Epithelial cell of proximal tubule (primary cell): ENCODE data around the gene C9orf85. TPM values are rescaled to one million over a fixed set of nuclear protein-coding genes. Genes with fewer than 3 reads are reported as not detected.

Experiments
- DNase-seq: peaks from one replicate; pipeline ENCODE4 v3.0.0-alpha.2; 2011; ENCODE audit warnings: low read depth
- H3K4me3 ChIP-seq: 2 replicates; pipeline ENCODE4 v1.5.1; 2011; ENCODE audit warnings: low read depth, mild to moderate bottlenecking, low read length
- total RNA-seq: library from RNA; depleted of rRNA; stranded (reverse); fragments of >200 nt; gene quantifications from 2 replicates; pipeline ENCODE4 v1.2.3, GENCODE V29; 2015
- TF ChIP-seq, protein P1 (sequence below): conservative IDR thresholded peaks from 2 replicates; pipeline ENCODE4 v1.5.1; 2012; ENCODE audit warnings: low read depth, mild to moderate bottlenecking, low read length

Gene C9orf85
- total RNA-seq, 1 donor from 2014 or later = 12.9 TPM

DNA sequence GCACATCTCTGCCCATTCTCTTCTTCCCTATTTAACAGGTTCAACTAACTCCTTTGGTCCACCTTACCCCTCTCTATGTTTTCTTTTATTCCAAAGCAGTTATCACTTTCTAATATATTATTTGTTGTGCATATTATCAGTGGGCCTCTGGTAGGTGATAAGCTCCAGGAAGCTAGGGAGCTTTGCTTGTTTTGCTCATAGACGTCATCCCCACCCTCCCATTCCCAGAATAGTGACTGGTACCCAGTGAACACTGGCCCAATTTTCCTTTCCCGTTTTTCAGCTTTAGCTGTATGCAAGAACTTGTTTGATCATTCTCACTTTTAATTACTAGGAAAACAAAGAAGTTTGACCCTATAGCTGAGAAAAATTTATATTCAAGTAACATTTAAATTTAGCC lies 7.4 kb upstream of the C9orf85 start:
- TF ChIP-seq, protein P1, sequence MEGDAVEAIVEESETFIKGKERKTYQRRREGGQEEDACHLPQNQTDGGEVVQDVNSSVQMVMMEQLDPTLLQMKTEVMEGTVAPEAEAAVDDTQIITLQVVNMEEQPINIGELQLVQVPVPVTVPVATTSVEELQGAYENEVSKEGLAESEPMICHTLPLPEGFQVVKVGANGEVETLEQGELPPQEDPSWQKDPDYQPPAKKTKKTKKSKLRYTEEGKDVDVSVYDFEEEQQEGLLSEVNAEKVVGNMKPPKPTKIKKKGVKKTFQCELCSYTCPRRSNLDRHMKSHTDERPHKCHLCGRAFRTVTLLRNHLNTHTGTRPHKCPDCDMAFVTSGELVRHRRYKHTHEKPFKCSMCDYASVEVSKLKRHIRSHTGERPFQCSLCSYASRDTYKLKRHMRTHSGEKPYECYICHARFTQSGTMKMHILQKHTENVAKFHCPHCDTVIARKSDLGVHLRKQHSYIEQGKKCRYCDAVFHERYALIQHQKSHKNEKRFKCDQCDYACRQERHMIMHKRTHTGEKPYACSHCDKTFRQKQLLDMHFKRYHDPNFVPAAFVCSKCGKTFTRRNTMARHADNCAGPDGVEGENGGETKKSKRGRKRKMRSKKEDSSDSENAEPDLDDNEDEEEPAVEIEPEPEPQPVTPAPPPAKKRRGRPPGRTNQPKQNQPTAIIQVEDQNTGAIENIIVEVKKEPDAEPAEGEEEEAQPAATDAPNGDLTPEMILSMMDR = no peak
- DNase-seq = no peak
- no peak overlapping the region for H3K4me3 ChIP-seq

DNA sequence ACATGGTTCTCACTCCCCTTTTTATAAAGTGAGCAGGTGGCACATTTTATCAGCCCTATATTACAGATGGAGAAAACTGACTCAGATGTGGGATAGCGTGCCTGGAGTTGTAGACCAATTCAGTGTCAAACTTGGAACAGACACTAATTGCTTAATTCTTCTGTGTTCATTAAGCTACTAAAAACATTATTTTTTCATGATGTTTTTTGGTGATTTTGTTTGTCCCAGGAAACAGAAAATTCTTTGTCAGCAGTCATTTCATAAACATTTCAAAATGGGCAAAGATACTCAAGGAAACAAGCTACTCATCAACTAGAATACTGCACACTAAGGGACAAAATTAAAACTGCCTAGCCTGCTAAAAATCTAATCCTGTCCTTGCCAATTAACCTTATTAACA lies 2.6 kb upstream of the C9orf85 start:
- TF ChIP-seq, protein P1 = no peak
- DNase-seq = no peak
- H3K4me3 ChIP-seq = peak overlapping the region; percentile 84

DNA sequence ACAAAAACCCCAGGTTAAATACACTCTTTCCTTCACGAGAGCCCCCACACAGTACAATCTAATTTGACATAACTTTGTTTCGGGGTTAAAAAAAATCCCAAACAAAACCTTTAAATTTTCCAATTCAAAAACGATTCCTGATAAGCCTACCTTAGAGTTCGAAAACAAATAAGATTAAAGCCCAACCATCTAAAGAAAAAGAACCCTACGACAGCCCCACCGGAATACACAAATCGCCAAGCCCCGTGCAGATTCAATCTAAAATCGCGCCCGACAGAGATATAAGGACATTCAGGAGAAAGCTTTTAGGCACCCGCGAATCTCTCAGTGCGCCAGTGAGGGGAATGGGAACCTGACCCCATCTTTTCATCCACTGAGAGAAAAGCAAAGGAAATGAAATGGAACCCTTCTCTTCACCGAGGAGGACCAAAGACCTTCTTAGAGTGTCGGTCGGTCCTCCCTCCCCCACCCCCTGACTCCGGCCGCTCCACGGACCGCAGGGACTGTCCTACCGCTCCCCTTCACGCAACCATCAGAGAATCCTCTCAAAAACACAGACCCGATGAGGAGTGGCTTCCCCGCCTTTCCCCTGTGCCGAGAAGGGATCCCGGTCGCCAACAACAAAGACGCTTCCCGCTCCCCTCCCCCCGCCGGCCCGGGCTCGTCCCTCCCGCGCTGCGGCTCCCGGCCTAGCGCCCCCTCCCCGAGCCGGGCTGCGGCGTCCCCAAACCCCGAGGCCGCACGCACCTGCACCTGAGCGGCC lies 1.4 kb upstream of the C9orf85 start:
- no peak for DNase-seq
- TF ChIP-seq, protein P1 = no peak
- H3K4me3 ChIP-seq = peak overlapping the region; percentile 84

DNA sequence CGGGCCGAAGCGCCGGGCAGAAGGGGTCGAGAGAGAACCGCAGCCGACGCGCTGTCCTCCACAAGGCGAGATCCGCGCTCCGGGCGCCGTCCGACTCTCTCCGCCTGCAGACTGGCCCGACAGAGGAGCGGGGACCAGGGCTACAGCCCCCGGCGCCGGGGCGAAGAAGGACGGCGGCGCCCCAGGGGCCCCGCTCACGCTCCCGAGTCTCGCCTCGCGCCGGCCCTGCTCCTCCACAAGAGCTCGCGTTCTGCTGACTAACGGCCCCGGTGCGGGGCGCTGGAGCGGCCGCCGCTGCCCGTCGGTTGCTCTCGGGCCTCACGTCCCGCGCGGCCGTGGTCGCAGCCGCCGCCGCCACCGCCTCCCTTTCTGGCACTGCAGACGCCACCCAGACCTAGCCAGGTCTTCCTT lies 784 bp upstream of the C9orf85 start:
- TF ChIP-seq, protein P1 = no peak
- peak overlapping the region; percentile 84 for H3K4me3 ChIP-seq
- DNase-seq = no peak

DNA sequence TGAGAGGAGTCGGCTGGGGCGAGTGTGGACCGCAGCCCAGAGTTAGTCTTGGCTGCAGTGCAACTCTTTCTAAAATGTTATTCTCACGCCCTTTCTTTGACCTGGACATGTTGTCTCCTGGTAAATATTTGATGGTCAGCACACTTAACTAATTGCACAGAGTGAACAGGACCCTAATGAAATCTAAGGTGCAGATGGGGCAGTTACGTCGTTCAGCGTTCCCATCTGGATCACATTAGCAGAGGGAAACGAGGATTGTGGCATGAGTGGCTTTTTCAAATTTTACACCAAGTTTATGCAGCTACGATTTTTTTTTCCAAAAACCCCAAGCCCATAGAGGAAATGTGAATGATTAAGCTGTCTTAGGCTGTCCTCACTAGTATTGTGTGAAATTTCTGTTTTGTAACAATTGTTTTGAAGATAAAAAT lies 483 bp downstream of the C9orf85 start:
- no peak for DNase-seq
- TF ChIP-seq, protein P1 = no peak
- H3K4me3 ChIP-seq = peak overlapping the region; percentile 95

DNA sequence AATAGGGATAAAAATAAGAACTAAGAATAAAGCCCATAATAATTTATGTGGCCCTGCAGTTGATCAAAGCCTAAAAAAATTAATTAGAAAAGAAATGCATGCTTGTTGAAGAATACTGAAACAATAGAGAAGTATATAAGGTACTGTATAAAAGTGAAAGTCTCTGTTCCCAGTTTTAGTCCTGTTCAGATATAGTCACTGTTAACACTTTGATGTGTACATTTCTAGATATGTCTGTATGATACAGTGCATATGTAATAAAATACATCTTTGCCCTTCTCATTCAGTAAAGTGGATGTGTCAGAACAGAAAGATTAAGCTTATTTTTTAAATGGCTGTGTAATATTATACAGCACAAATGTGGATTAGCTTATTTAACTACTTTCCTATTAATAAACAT lies 4.1 kb downstream of the C9orf85 start:
- TF ChIP-seq, protein P1 = no peak

DNA sequence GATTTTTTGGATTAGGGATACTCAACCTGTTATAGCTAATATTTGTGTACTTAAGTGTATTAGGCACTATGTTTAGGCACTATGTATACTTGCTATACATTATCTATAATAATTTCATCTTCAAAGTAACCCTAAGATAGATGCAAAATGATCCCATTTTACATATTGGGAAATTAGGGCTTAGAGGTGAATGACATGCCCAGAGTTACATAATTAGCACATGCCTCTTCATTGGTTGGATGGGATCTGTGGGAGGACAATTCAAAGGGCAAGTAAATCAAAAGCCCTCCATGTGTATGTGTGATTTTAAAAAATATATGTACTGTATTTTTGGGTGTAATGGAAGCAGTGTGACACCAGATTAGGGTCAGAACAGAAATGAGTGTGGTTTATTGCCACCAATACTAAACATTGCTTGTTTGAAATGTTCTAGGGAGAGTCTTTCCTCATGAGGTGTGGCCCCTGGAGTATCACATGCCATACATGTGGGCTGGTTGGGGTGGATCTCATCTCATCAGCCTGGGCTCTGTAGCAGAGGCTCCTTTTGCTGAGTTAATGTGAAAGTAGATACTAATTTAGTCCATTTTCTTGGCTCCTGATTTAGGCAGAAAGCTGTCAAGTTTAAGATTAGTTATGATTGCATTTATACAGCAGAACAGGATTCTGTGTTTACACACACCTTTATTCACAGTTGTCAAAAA lies 5.5 kb downstream of the C9orf85 start:
- H3K4me3 ChIP-seq = no peak overlapping the region
- TF ChIP-seq, protein P1 = no peak
- no peak for DNase-seq

More for the DNA sequence above, 4.1 kb downstream of the C9orf85 start:
- no peak for DNase-seq
- H3K4me3 ChIP-seq = no peak overlapping the region
